Measurements from ENCODE around the gene EFNA3.

DNA sequence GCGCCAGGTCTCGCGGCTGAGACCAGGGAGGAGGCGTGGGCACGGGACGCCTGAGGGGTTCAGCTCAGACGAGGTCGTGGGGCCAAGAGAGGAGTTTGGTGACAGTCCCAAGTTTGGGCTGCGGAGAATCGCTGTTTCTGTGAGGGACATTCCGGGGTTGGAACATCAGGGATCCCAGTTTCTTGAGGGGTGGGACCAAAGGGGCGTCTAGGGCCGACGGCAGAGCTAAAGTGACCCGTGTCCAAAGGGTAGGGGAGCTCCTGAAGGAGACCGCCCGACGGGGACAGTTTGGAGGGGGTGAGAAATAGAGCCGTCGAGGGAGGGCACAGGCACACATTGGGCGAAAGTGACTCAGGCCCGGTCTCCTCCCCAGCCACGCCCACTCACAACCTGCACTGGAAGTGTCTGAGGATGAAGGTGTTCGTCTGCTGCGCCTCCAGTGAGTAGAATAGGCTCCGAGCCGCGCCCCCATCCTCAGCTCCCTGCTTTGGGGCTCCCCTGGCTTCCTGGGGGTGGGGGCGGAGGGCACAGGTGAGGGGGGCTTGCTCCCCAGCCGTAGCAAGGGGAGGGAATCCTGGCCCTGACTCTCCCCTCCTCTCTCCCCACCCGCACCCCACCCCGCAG is 7.0 kb downstream of the EFNA3 start:
- TF ChIP-seq, protein P1, sequence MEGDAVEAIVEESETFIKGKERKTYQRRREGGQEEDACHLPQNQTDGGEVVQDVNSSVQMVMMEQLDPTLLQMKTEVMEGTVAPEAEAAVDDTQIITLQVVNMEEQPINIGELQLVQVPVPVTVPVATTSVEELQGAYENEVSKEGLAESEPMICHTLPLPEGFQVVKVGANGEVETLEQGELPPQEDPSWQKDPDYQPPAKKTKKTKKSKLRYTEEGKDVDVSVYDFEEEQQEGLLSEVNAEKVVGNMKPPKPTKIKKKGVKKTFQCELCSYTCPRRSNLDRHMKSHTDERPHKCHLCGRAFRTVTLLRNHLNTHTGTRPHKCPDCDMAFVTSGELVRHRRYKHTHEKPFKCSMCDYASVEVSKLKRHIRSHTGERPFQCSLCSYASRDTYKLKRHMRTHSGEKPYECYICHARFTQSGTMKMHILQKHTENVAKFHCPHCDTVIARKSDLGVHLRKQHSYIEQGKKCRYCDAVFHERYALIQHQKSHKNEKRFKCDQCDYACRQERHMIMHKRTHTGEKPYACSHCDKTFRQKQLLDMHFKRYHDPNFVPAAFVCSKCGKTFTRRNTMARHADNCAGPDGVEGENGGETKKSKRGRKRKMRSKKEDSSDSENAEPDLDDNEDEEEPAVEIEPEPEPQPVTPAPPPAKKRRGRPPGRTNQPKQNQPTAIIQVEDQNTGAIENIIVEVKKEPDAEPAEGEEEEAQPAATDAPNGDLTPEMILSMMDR (conservative IDR thresholded peaks at IDR 0.05; ENCODE audit: low read depth, low read length) = no peak
- no peak for TF ChIP-seq EZH2 (IDR thresholded peaks at IDR 0.05; ENCODE audit: low read length, unreplicated experiment)
- no peak for TF ChIP-seq EZH2phosphoT487 (IDR thresholded peaks at IDR 0.05; ENCODE audit: borderline replicate concordance, low read length)

All from PC-3 (cell line).